Upper lobe of left lung (tissue), 6 donors: ENCODE measurements around the gene KNL1. TPM values are rescaled to one million over a fixed set of nuclear protein-coding genes. Genes with fewer than 3 reads are reported as not detected.

Source experiments
- ATAC-seq, 2 donors: fragments of 200-7000 bp; cut with Tn5 transposase; one replicate each; pipeline ENCODE4 v1.9.1; 2022; ENCODE audit warnings: mild to moderate bottlenecking in 2 of 2, moderate library complexity in 2 of 2; ENCODE audit not compliant: low FRiP score in 2 of 2
- DNase-seq, 2 donors: peaks; one replicate each; pipeline ENCODE4 v3.0.0-alpha.2; 2019 to 2020
- H3K27ac ChIP-seq, 4 donors: fragments of 200-600 bp; sonication (generic); one replicate each; pipeline ENCODE4 v1.5.1; 2016 to 2019
- H3K27me3 ChIP-seq, 4 donors: fragments of 200-600 bp; sonication (generic); one replicate each; pipeline ENCODE4 v1.5.1; 2017 to 2019
- H3K36me3 ChIP-seq, 4 donors: fragments of 200-600 bp; sonication (generic); one replicate each; pipeline ENCODE4 v1.5.1; 2016 to 2019
- H3K4me1 ChIP-seq, 4 donors: fragments of 200-600 bp; sonication (generic); one replicate each; pipeline ENCODE4 v1.5.1; 2018 to 2019
- H3K4me3 ChIP-seq, 4 donors: fragments of 200-600 bp; sonication (generic); one replicate each; pipeline ENCODE4 v1.5.1; 2017 to 2019; ENCODE audit warnings: mild to moderate bottlenecking in 2 of 4, moderate library complexity in 1 of 4
- H3K9me3 ChIP-seq, 4 donors: fragments of 200-600 bp; sonication (generic); one replicate each; pipeline ENCODE4 v1.5.1; 2018 to 2019
- CTCF ChIP-seq, 6 experiments: fragments of 450-650 bp in 4 of 6; fragments of 200-600 bp in 2 of 6; sonication (generic) in 2 of 6; IDR thresholded peaks; one replicate each; pipeline ENCODE4 v1.5.1; 2016 to 2019; ENCODE audit warnings: antibody characterized with exemption in 6 of 6
- EP300 ChIP-seq, 4 donors: sonication (generic); formaldehyde crosslinking; IDR thresholded peaks; one replicate each; pipeline ENCODE4 v1.5.1; 2017; ENCODE audit warnings: antibody characterized with exemption in 4 of 4, control low read depth in 2 of 4
- POLR2A ChIP-seq, 4 donors: fragments of 450-650 bp; IDR thresholded peaks; one replicate each; pipeline ENCODE4 v1.5.1; 2016 to 2017; ENCODE audit warnings: antibody characterized with exemption in 4 of 4, mild to moderate bottlenecking in 2 of 4
- POLR2AphosphoS5 ChIP-seq, 2 donors: sonication (generic); formaldehyde crosslinking; IDR thresholded peaks; one replicate each; pipeline ENCODE4 v1.5.1; 2017; ENCODE audit warnings: antibody characterized with exemption in 2 of 2
- WGBS, 2 donors: methylation state at CpG; one replicate each; pipeline ENCODE4 v1.1.5; 2017 to 2018; 5-methylcytosine and 5-hydroxymethylcytosine counted together
- total RNA-seq, 6 donors: library from RNA; depleted of rRNA in 4 of 6; stranded (reverse); fragments of >200 nt in 4 of 6; gene quantifications; one replicate each; pipeline versions ENCODE4 v1.1.0 to v1.2.1, GENCODE V29; 2016 to 2021
- donor health status: DM: no; HTN: no; CAD: no; lungs with moderate emphysema.
- donor health status: DM: no; HTN: yes; CAD: no; lungs with severe emphysema.

The KNL1 gene
- total RNA-seq, 6 donors from 2014 or later: under 0.01 to 2.4 (median 1.3) TPM

- Histone ChIP-seq H3K4me3 (no peak overlapping the region), H3K36me3 (no peaks in the 10 kb centered on the region), H3K4me1 (peaks cover 8 to 11% (median 10%) of the 10 kb centered on the region in 4 donors), H3K27me3 (no peaks in the 10 kb centered on the region), H3K27ac (no peak overlapping the region), H3K9me3 (no peaks in the 10 kb centered on the region)
- TF ChIP-seq EP300 (IDR thresholded peaks at IDR 0.05) (no peak), POLR2AphosphoS5 (IDR thresholded peaks at IDR 0.05) (no peak), POLR2A (IDR thresholded peaks at IDR 0.05) (no peak), CTCF (IDR thresholded peaks at IDR 0.05) (no peak)
- no peak for DNase-seq
- no peak for ATAC-seq
- 70 to 87% methylated on average over 4 of the region's 4 CpGs for WGBS, 2 donors
Measured at GRCh38 chr15:40598672-40599071, 4.6 kb downstream of the KNL1 start.

- Histone ChIP-seq H3K4me3 (no peak overlapping the region), H3K4me1 (no peaks in the 10 kb centered on the region), H3K27ac (no peak overlapping the region), H3K27me3 (no peaks in the 10 kb centered on the region), H3K9me3 (no peaks in the 10 kb centered on the region), H3K36me3 (no peaks in the 10 kb centered on the region)
- TF ChIP-seq POLR2A (IDR thresholded peaks at IDR 0.05) (no peak), EP300 (IDR thresholded peaks at IDR 0.05) (no peak), POLR2AphosphoS5 (IDR thresholded peaks at IDR 0.05) (no peak), CTCF (IDR thresholded peaks at IDR 0.05) (no peak)
- DNase-seq (no peak), ATAC-seq (no peak)
- WGBS, 2 donors: 93 to 95% methylated on average over 10 to 12 of the region's 12 CpGs
Measured at GRCh38 chr15:40600956-40601355, 6.9 kb downstream of the KNL1 start.

- Histone ChIP-seq H3K36me3 (no peaks in the 10 kb centered on the region), H3K4me3 (no peak overlapping the region), H3K4me1 (no peaks in the 10 kb centered on the region), H3K27me3 (no peaks in the 10 kb centered on the region), H3K9me3 (no peaks in the 10 kb centered on the region), H3K27ac (no peak overlapping the region)
- no peak for TF ChIP-seq POLR2AphosphoS5 (IDR thresholded peaks at IDR 0.05)
- no peak for TF ChIP-seq EP300 (IDR thresholded peaks at IDR 0.05)
- TF ChIP-seq CTCF (IDR thresholded peaks at IDR 0.05): no peak
- TF ChIP-seq POLR2A (IDR thresholded peaks at IDR 0.05): no peak
- ATAC-seq (no peak), DNase-seq (no peak)
Measured at GRCh38 chr15:40603935-40604334, 9.9 kb downstream of the KNL1 start.

- Histone ChIP-seq H3K27me3 (no peaks in the 10 kb centered on the region), H3K4me1 (no peaks in the 10 kb centered on the region), H3K27ac (no peak overlapping the region), H3K9me3 (no peaks in the 10 kb centered on the region), H3K4me3 (no peak overlapping the region), H3K36me3 (no peaks in the 10 kb centered on the region)
- no peak for DNase-seq
- WGBS, 2 donors: 79 to 89% methylated on average over 5 of the region's 5 CpGs
- ATAC-seq: no peak
- TF ChIP-seq CTCF (IDR thresholded peaks at IDR 0.05): no peak
- no peak for TF ChIP-seq POLR2AphosphoS5 (IDR thresholded peaks at IDR 0.05)
- TF ChIP-seq POLR2A (IDR thresholded peaks at IDR 0.05): no peak
- TF ChIP-seq EP300 (IDR thresholded peaks at IDR 0.05): no peak
Measured at GRCh38 chr15:40613080-40613479, 19.0 kb downstream of the KNL1 start.

GRCh38 chr15:40618023-40618422 lies 24.0 kb downstream of the KNL1 start:
- no peak overlapping the region for H3K27ac ChIP-seq
- H3K4me3 ChIP-seq: no peak overlapping the region
- TF ChIP-seq POLR2AphosphoS5 (IDR thresholded peaks at IDR 0.05): no peak
- no peak for TF ChIP-seq EP300 (IDR thresholded peaks at IDR 0.05)
- no peak for TF ChIP-seq POLR2A (IDR thresholded peaks at IDR 0.05)
- no peak for TF ChIP-seq CTCF (IDR thresholded peaks at IDR 0.05)
- no peaks in the 10 kb centered on the region for H3K27me3 ChIP-seq
- 55 to 61% methylated on average over 2 of the region's 2 CpGs for WGBS, 2 donors
- no peaks in the 10 kb centered on the region for H3K9me3 ChIP-seq
- ATAC-seq (no peak), DNase-seq (no peak)
- H3K4me1 ChIP-seq: no peaks in the 10 kb centered on the region
- no peaks in the 10 kb centered on the region for H3K36me3 ChIP-seq
